A673 (cell line): ENCODE measurements around the gene TIGD2.

Experiments used
- CTCF ChIP-seq: fragments of 300-800, 200-600 bp; sonication (generic); conservative IDR thresholded peaks from 2 replicates; pipeline ENCODE4 v1.5.1; 2017; ENCODE audit warnings: low read depth, mild to moderate bottlenecking, antibody characterized with exemption, low read length, moderate library complexity, mixed read lengths
- EZH2 ChIP-seq: fragments of 200-600 bp; sonication (generic); IDR thresholded peaks from 2 replicates; pipeline ENCODE4 v1.6.1; 2017; ENCODE audit warnings: borderline replicate concordance, low read depth, mild to moderate bottlenecking, mixed read lengths, antibody characterized with exemption, low read length; ENCODE audit not compliant: poor library complexity, severe bottlenecking

GRCh38 chr4:89129080-89129640, 17.8 kb downstream of the TIGD2 start:
- TF ChIP-seq CTCF (no peak), EZH2 (no peak)
